ENCODE results near the gene SP3.
"Not testable (repeated sequence)": the region's sequence is repeated elsewhere in the genome, so short reads cannot be mapped to it uniquely, and the experiment has no call there.

DNA sequence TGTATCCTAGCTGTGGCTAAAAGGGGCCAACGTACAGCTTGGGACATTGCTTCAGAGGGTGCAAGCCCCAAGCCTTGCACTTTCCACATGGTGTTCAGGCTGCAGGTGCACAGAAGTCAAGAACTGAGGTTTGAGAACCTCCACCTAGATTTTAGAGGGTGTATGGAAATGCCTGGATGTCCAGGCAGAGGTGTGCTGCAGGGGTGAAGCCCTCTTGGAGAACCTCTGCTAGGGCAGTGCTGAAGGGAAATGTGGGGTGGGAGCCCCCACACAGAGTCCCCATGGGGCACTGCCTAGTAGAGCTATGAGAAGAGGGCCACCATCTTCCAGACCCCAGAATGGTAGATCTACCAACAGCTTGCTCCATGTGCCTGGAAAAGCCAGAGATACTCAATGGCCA lies 75.7 kb downstream of the SP3 start:
- TF ChIP-seq CTCF (IDR thresholded peaks at IDR 0.05); POLR2AphosphoS5 (IDR thresholded peaks at IDR 0.05; ENCODE audit: low read depth, low read length); SIN3A (IDR thresholded peaks at IDR 0.05; ENCODE audit: borderline replicate concordance, insufficient read depth, low read depth, low read length); TCF7L2 (IDR thresholded peaks at IDR 0.05; ENCODE audit: low read depth, low read length): not testable (repeated sequence)

All from Panc1 (cell line).